HG03280 (cell line): Measurements from ENCODE around the gene JPH3.

Experiments
- ATAC-seq: cut with Tn5 transposase; IDR thresholded peaks from one replicate; pipeline ENCODE4 v1.9.1; 2021; ENCODE audit warnings: mild to moderate bottlenecking, moderate library complexity; ENCODE audit not compliant: unreplicated experiment

The JPH3 gene

GRCh38 chr16:87648698-87649487 is 46.6 kb downstream of the JPH3 start:
- ATAC-seq = no peak

GRCh38 chr16:87652386-87652785 is 50.1 kb downstream of the JPH3 start:
- ATAC-seq = no peak

- ATAC-seq = no peak
These were observed 50.5 kb downstream of the JPH3 start for GRCh38 chr16:87652799-87653198.

GRCh38 chr16:87653234-87653633 is 50.9 kb downstream of the JPH3 start:
- ATAC-seq = no peak

- no peak for ATAC-seq
These were observed 52.5 kb downstream of the JPH3 start for GRCh38 chr16:87654826-87655225.

- ATAC-seq = no peak
These were observed 54.0 kb downstream of the JPH3 start for GRCh38 chr16:87656328-87656727.

- no peak for ATAC-seq
These were observed 55.4 kb downstream of the JPH3 start for GRCh38 chr16:87657621-87658192.

- ATAC-seq = no peak
These were observed 56.4 kb downstream of the JPH3 start for GRCh38 chr16:87658564-87659225.

- ATAC-seq = no peak
These were observed 59.3 kb downstream of the JPH3 start for GRCh38 chr16:87661561-87661960.

- no peak for ATAC-seq
These were observed 60.2 kb downstream of the JPH3 start for GRCh38 chr16:87662254-87663204.

- no peak for ATAC-seq
These were observed 62.5 kb downstream of the JPH3 start for GRCh38 chr16:87664792-87665191.

- no peak for ATAC-seq
These were observed 62.9 kb downstream of the JPH3 start for GRCh38 chr16:87665193-87665592.

GRCh38 chr16:87666919-87667318 is 64.6 kb downstream of the JPH3 start:
- no peak for ATAC-seq

GRCh38 chr16:87667443-87667842 is 65.1 kb downstream of the JPH3 start:
- ATAC-seq = no peak

GRCh38 chr16:87667946-87668345 is 65.6 kb downstream of the JPH3 start:
- no peak for ATAC-seq

- no peak for ATAC-seq
These were observed 67.4 kb downstream of the JPH3 start for GRCh38 chr16:87669672-87670071.

- ATAC-seq = no peak
These were observed 68.9 kb downstream of the JPH3 start for GRCh38 chr16:87671221-87671620.

GRCh38 chr16:87671715-87672270 is 69.5 kb downstream of the JPH3 start:
- no peak for ATAC-seq

GRCh38 chr16:87674419-87674818 is 72.1 kb downstream of the JPH3 start:
- ATAC-seq = no peak

- no peak for ATAC-seq
These were observed 72.9 kb downstream of the JPH3 start for GRCh38 chr16:87675111-87675719.
